ENCODE data around the gene DARS1. TPM values are rescaled to one million over a fixed set of nuclear protein-coding genes. Genes with fewer than 3 reads are reported as not detected.

DARS1 gene
- total RNA-seq, 1 donor from 2014 or later = 71.1 TPM

Other genes starting within 250 kb of the DARS1 start
- 122 TPM for gene UBXN4, start 243.8 kb downstream of the DARS1 start, total RNA-seq
- gene LCT, start 148.4 kb downstream of the DARS1 start, total RNA-seq = 0.04 TPM
- gene MCM6, start 109.2 kb downstream of the DARS1 start, total RNA-seq = 15.8 TPM
- 39.8 TPM for gene CXCR4, start 132.5 kb upstream of the DARS1 start, total RNA-seq